ENCODE measurements around the gene ARHGEF25. TPM values are rescaled to one million over a fixed set of nuclear protein-coding genes. Genes with fewer than 3 reads are reported as not detected.
"Not testable (repeated sequence)": the region's sequence is repeated elsewhere in the genome, so short reads cannot be mapped to it uniquely, and the experiment has no call there.

Gene ARHGEF25
- total and polyA plus RNA-seq, 2 donors = 2.0 to 8.5 TPM

DNA sequence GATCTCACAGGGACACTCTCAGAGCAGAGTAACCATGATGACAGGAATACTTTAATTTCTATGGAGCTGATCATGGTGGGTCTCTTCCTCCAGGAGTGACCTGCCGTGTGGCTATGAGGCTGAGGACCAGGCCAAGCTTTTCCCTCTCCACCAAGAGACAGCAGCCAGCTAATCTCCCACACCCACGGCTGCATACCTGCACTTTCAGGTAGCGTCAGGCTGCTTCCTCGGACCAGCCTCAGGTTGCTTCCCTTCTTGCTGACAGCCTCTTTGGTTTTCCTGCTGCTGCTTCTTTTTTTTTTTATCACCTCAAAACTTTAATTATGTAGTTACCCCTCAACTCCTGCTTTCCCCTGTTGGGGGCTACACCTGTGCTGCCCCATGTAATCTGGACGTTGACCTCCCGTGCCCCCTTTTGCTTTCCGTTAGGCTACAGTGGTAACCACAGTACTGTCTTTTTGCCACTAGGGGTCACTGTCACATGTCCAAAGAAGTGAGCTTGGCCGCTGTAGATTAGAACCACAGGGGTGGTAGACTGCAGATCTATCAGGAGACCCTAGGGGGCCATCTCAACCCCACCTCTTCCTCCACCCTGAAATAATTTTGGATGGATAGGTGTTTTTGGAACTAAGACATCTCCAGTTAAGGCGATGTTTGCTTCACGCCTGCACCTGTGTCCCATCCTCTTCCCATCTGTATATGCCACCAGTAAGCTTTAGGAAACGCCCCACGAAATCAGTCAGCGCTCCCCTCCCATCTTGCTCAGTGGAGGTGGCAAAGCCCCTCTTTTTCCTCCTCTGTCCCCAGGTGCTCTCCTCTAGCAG is 28.0 kb upstream of the ARHGEF25 start:
- no peaks in the 10 kb centered on the region for H3K9me3 ChIP-seq (ENCODE audit: control insufficient read depth in 2 of 2, insufficient read depth in 1 of 2, low read length in 1 of 2)
- no peaks in the 10 kb centered on the region for H3K4me1 ChIP-seq (ENCODE audit: control insufficient read depth in 2 of 2, insufficient read depth in 2 of 2, low read length in 2 of 2)
- DNase-seq (ENCODE audit: low read depth in 6 of 9, low spot score in 9 of 9) = peak; percentile 40 to 88 (median 73)
- 56% methylated on average over 13 of the region's 13 CpGs for WGBS
- no peaks in the 10 kb centered on the region for H3K36me3 ChIP-seq (ENCODE audit: control insufficient read depth in 2 of 2, insufficient read depth in 2 of 2, low read length in 1 of 2)
- H3K27ac ChIP-seq (ENCODE audit: low read depth in 1 of 2, low read length in 1 of 2) = no peak overlapping the region
- H3K4me3 ChIP-seq (ENCODE audit: low read length in 2 of 2) = no peak overlapping the region
- H3K27me3 ChIP-seq (ENCODE audit: control insufficient read depth in 2 of 2, insufficient read depth in 1 of 2, low read length in 1 of 2) = peaks cover 10 to 85% of the 10 kb centered on the region in 2 donors

- Histone ChIP-seq H3K27me3 (ENCODE audit: control insufficient read depth in 2 of 2, insufficient read depth in 1 of 2, low read length in 1 of 2) (peaks cover 10 to 87% of the 10 kb centered on the region in 2 donors), H3K4me1 (ENCODE audit: control insufficient read depth in 2 of 2, insufficient read depth in 2 of 2, low read length in 2 of 2) (no peaks in the 10 kb centered on the region), H3K36me3 (ENCODE audit: control insufficient read depth in 2 of 2, insufficient read depth in 2 of 2, low read length in 1 of 2) (no peaks in the 10 kb centered on the region), H3K4me3 (ENCODE audit: low read length in 2 of 2) (no peak overlapping the region), H3K9me3 (ENCODE audit: control insufficient read depth in 2 of 2, insufficient read depth in 1 of 2, low read length in 1 of 2) (no peaks in the 10 kb centered on the region), H3K27ac (ENCODE audit: low read depth in 1 of 2, low read length in 1 of 2) (no peak overlapping the region)
- no peak for DNase-seq (ENCODE audit: low read depth in 6 of 9, low spot score in 9 of 9)
- 100% methylated on average over 2 of the region's 2 CpGs for WGBS
These were observed 27.2 kb upstream of the ARHGEF25 start for GRCh38 chr12:57584050-57584449.

- no peak for DNase-seq (ENCODE audit: low read depth in 6 of 9, low spot score in 9 of 9)
- Histone ChIP-seq H3K4me1 (ENCODE audit: control insufficient read depth in 2 of 2, insufficient read depth in 2 of 2, low read length in 2 of 2) (no peaks in the 10 kb centered on the region), H3K27ac (ENCODE audit: low read depth in 1 of 2, low read length in 1 of 2) (no peak overlapping the region), H3K27me3 (ENCODE audit: control insufficient read depth in 2 of 2, insufficient read depth in 1 of 2, low read length in 1 of 2) (peaks cover 10 to 89% of the 10 kb centered on the region in 2 donors), H3K4me3 (ENCODE audit: low read length in 2 of 2) (no peak overlapping the region), H3K9me3 (ENCODE audit: control insufficient read depth in 2 of 2, insufficient read depth in 1 of 2, low read length in 1 of 2) (no peaks in the 10 kb centered on the region), H3K36me3 (ENCODE audit: control insufficient read depth in 2 of 2, insufficient read depth in 2 of 2, low read length in 1 of 2) (no peaks in the 10 kb centered on the region)
These were observed 26.5 kb upstream of the ARHGEF25 start for GRCh38 chr12:57584690-57585089.

- WGBS = 91% methylated on average over 2 of the region's 2 CpGs
These were observed 26.1 kb upstream of the ARHGEF25 start for GRCh38 chr12:57585156-57585555.

GRCh38 chr12:57586128-57586527 is 25.1 kb upstream of the ARHGEF25 start:
- Histone ChIP-seq H3K36me3 (ENCODE audit: control insufficient read depth in 2 of 2, insufficient read depth in 2 of 2, low read length in 1 of 2) (no peaks in the 10 kb centered on the region), H3K27ac (ENCODE audit: low read depth in 1 of 2, low read length in 1 of 2) (no peak overlapping the region), H3K27me3 (ENCODE audit: control insufficient read depth in 2 of 2, insufficient read depth in 1 of 2, low read length in 1 of 2) (peaks cover 10 to 79% of the 10 kb centered on the region in 2 donors), H3K4me1 (ENCODE audit: control insufficient read depth in 2 of 2, insufficient read depth in 2 of 2, low read length in 2 of 2) (peaks cover 6 to 8% of the 10 kb centered on the region in 2 donors), H3K9me3 (ENCODE audit: control insufficient read depth in 2 of 2, insufficient read depth in 1 of 2, low read length in 1 of 2) (no peaks in the 10 kb centered on the region), H3K4me3 (ENCODE audit: low read length in 2 of 2) (no peak overlapping the region)
- DNase-seq (ENCODE audit: low read depth in 6 of 9, low spot score in 9 of 9) = no peak
- 93% methylated on average over 3 of the region's 3 CpGs for WGBS

More at GRCh38 chr12:57585156-57585555, 26.1 kb upstream of the ARHGEF25 start:
- Histone ChIP-seq H3K4me1 (ENCODE audit: control insufficient read depth in 2 of 2, insufficient read depth in 2 of 2, low read length in 2 of 2) (peaks cover 0 to under 1% of the 10 kb centered on the region in 2 donors), H3K36me3 (ENCODE audit: control insufficient read depth in 2 of 2, insufficient read depth in 2 of 2, low read length in 1 of 2) (no peaks in the 10 kb centered on the region), H3K9me3 (ENCODE audit: control insufficient read depth in 2 of 2, insufficient read depth in 1 of 2, low read length in 1 of 2) (no peaks in the 10 kb centered on the region), H3K4me3 (ENCODE audit: low read length in 2 of 2) (no peak overlapping the region), H3K27me3 (ENCODE audit: control insufficient read depth in 2 of 2, insufficient read depth in 1 of 2, low read length in 1 of 2) (peaks cover 10 to 86% of the 10 kb centered on the region in 2 donors), H3K27ac (ENCODE audit: low read depth in 1 of 2, low read length in 1 of 2) (no peak overlapping the region)
- DNase-seq (ENCODE audit: low read depth in 6 of 9, low spot score in 9 of 9) = no peak

DNA sequence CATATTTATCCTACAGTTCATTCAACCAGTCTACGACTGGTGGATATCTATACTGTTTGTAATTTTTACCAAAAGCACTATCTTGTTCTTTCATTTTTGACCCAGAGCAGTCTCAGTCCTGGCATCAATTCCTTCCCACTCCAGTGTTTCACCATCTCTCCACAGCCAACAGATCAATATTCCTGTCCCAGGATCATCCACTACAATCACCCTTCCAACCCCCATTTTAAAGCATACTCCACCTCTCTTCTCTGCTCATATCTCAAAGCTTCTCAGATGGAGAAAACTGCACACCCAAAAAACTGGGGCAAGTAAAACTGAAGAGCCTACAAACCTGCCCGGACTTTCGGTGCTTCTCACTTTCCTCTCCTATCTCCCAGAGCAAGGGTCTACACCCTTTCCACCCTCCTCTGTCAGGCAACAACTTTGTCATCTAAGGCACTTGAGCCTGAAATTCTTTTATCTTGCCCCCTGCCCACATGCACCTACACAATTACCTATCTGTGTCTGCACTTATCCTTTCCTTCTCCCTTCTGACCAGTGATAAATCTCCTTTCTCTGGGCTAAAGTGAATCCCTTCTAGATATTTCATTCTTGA is 24.3 kb upstream of the ARHGEF25 start:
- Histone ChIP-seq H3K27me3 (ENCODE audit: control insufficient read depth in 2 of 2, insufficient read depth in 1 of 2, low read length in 1 of 2) (peaks cover 10 to 74% of the 10 kb centered on the region in 2 donors), H3K9me3 (ENCODE audit: control insufficient read depth in 2 of 2, insufficient read depth in 1 of 2, low read length in 1 of 2) (peaks cover 0 to 4% of the 10 kb centered on the region in 2 donors), H3K36me3 (ENCODE audit: control insufficient read depth in 2 of 2, insufficient read depth in 2 of 2, low read length in 1 of 2) (no peaks in the 10 kb centered on the region), H3K27ac (ENCODE audit: low read depth in 1 of 2, low read length in 1 of 2) (no peak overlapping the region), H3K4me3 (ENCODE audit: low read length in 2 of 2) (no peak overlapping the region), H3K4me1 (ENCODE audit: control insufficient read depth in 2 of 2, insufficient read depth in 2 of 2, low read length in 2 of 2) (peaks cover 13 to 14% of the 10 kb centered on the region in 2 donors)
- no peak for DNase-seq (ENCODE audit: low read depth in 6 of 9, low spot score in 9 of 9)
- WGBS = 98% methylated on average over 3 of the region's 3 CpGs

DNA sequence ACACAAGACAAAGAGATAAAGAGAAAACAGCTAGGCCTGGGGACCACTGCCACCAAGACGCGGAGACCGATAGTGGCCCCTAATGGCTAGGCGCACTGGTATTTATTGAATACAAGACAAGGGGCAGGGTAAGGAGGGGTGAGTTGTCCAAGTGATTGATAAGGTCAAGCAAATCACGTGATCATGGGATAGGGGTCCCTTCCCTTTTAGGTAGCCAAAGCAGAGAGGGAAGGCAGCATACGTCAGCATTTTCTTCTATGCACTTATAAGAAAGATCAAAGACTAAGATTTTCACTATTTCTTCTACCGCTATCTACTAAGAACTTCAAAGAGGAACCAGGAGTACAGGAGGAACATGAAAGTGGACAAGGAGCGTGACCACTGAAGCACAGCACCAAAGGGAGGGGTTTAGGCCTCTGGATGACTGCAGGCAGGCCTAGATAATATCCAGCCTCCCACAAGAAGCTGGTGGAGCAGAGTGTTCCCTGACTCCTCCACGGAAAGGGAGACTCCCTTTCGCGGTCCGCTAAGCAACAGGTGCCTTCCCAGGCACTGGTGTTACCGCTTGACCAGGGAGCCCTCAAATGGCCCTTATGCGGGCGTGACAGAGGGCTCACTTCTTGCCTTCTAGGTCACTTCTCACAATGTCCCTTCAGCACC is 22.2 kb upstream of the ARHGEF25 start:
- not testable (repeated sequence) for DNase-seq (ENCODE audit: low read depth in 6 of 9, low spot score in 9 of 9); H3K4me3 ChIP-seq (ENCODE audit: low read length in 2 of 2); H3K36me3 ChIP-seq (ENCODE audit: control insufficient read depth in 2 of 2, insufficient read depth in 2 of 2, low read length in 1 of 2); H3K9me3 ChIP-seq (ENCODE audit: control insufficient read depth in 2 of 2, insufficient read depth in 1 of 2, low read length in 1 of 2); H3K27ac ChIP-seq (ENCODE audit: low read depth in 1 of 2, low read length in 1 of 2)
- Histone ChIP-seq H3K4me1 (ENCODE audit: control insufficient read depth in 2 of 2, insufficient read depth in 2 of 2, low read length in 2 of 2) (peaks cover 15% of the 10 kb centered on the region in 2 donors), H3K27me3 (ENCODE audit: control insufficient read depth in 2 of 2, insufficient read depth in 1 of 2, low read length in 1 of 2) (peaks cover 10 to 54% of the 10 kb centered on the region in 2 donors)
- 97% methylated on average over 15 of the region's 15 CpGs for WGBS

- peaks cover 3 to 4% of the 10 kb centered on the region in 2 donors for H3K36me3 ChIP-seq (ENCODE audit: control insufficient read depth in 2 of 2, insufficient read depth in 2 of 2, low read length in 1 of 2)
- H3K4me3 ChIP-seq (ENCODE audit: low read length in 2 of 2) = peak overlapping the region; percentile 75 to 90
- peaks cover 8 to 42% of the 10 kb centered on the region in 2 donors for H3K27me3 ChIP-seq (ENCODE audit: control insufficient read depth in 2 of 2, insufficient read depth in 1 of 2, low read length in 1 of 2)
- no peak for DNase-seq (ENCODE audit: low read depth in 6 of 9, low spot score in 9 of 9)
- 28% methylated on average over 2 of the region's 2 CpGs for WGBS
- H3K4me1 ChIP-seq (ENCODE audit: control insufficient read depth in 2 of 2, insufficient read depth in 2 of 2, low read length in 2 of 2) = peaks cover 15% of the 10 kb centered on the region in 2 donors
- peak overlapping the region in 1 of 2 donors; percentile 75 for H3K27ac ChIP-seq (ENCODE audit: low read depth in 1 of 2, low read length in 1 of 2)
- H3K9me3 ChIP-seq (ENCODE audit: control insufficient read depth in 2 of 2, insufficient read depth in 1 of 2, low read length in 1 of 2) = peaks cover 0 to 4% of the 10 kb centered on the region in 2 donors
These were observed 20.8 kb upstream of the ARHGEF25 start for GRCh38 chr12:57590479-57590863.
